OCI-LY7 (cell line): ENCODE measurements around the gene RADIL. TPM values are rescaled to one million over a fixed set of nuclear protein-coding genes. Genes with fewer than 3 reads are reported as not detected.

Source experiments
- BruUV-seq: library from RNA; stranded (reverse); fragments of 400-500 nt; replicated peaks from 2 replicates; lab custom pipeline; 2021; lab: Mats Ljungman, UMichigan
- CTCF ChIA-PET: fragments of 300-600 bp; sonication (Branson Sonifier 250); formaldehyde crosslinking; loops from one replicate; lab custom pipeline; 2022; ENCODE audit warnings: antibody characterized with exemption; ENCODE audit not compliant: unreplicated experiment; lab: Charles Lee
- POLR2A ChIA-PET: fragments of 300-600 bp; sonication (Branson Sonifier 250); formaldehyde crosslinking; loops from one replicate; lab custom pipeline; 2022; ENCODE audit warnings: antibody characterized with exemption; lab: Charles Lee
- DNase-seq: peaks from one replicate; pipeline ENCODE4 v3.0.0-alpha.2; 2015; ENCODE audit warnings: low spot score
- H2AFZ ChIP-seq: fragments of 200-600 bp; sonication (generic), shearing (Covaris generic); 2 replicates; pipeline ENCODE4 v1.6.1; 2014; ENCODE audit warnings: mild to moderate bottlenecking, antibody characterized with exemption, low read length, moderate library complexity
- H3K27ac ChIP-seq: fragments of 200-600 bp; sonication (generic); 2 replicates; pipeline ENCODE4 v1.5.1; 2014; ENCODE audit warnings: mixed run types, low read depth, mild to moderate bottlenecking, moderate library complexity, low read length, inconsistent platforms; ENCODE audit not compliant: poor library complexity, severe bottlenecking
- H3K36me3 ChIP-seq: fragments of 200-600 bp; sonication (generic); 2 replicates; pipeline ENCODE4 v1.6.1; 2014; ENCODE audit warnings: mild to moderate bottlenecking, antibody characterized with exemption, low read length, moderate library complexity, mixed read lengths; ENCODE audit not compliant: insufficient read depth
- H3K4me1 ChIP-seq: fragments of 200-600 bp; sonication (generic); 2 replicates; pipeline ENCODE4 v1.5.1; 2014; ENCODE audit warnings: mild to moderate bottlenecking, low read length; ENCODE audit not compliant: insufficient read depth, poor library complexity, severe bottlenecking
- H3K4me2 ChIP-seq: fragments of 200-600 bp; sonication (generic); 2 replicates; pipeline ENCODE4 v1.6.1; 2014; ENCODE audit warnings: mild to moderate bottlenecking, low read length
- H3K4me3 ChIP-seq: fragments of 200-600 bp; sonication (generic); 2 replicates; pipeline ENCODE4 v1.5.1; 2014; ENCODE audit warnings: mild to moderate bottlenecking, low read depth, low read length; ENCODE audit not compliant: poor library complexity, severe bottlenecking
- H3K79me2 ChIP-seq: fragments of 200-600 bp; sonication (generic); 2 replicates; pipeline ENCODE4 v1.6.1; 2016; ENCODE audit warnings: low read depth, mild to moderate bottlenecking, low read length, moderate library complexity, mixed read lengths; ENCODE audit not compliant: insufficient read depth
- H3K9me2 ChIP-seq: fragments of 200-600 bp; sonication (generic); 2 replicates; pipeline ENCODE4 v1.6.1; 2016; ENCODE audit warnings: mild to moderate bottlenecking, low read length, mixed read lengths; ENCODE audit not compliant: insufficient read depth
- H3K9me3 ChIP-seq: fragments of 200-600 bp; sonication (generic); 2 replicates; pipeline ENCODE4 v1.6.1; 2014; ENCODE audit warnings: mild to moderate bottlenecking, mixed run types, low read length, mixed read lengths
- H4K20me1 ChIP-seq: fragments of 200-600 bp; sonication (generic); 2 replicates; pipeline ENCODE4 v1.6.1; 2014; ENCODE audit warnings: mild to moderate bottlenecking, antibody characterized with exemption, low read length, moderate library complexity, mixed read lengths; ENCODE audit not compliant: insufficient read depth
- CTCF ChIP-seq: fragments of 200-600 bp; sonication (generic); conservative IDR thresholded peaks from 2 replicates; pipeline ENCODE4 v1.5.1; 2014; ENCODE audit warnings: mild to moderate bottlenecking, antibody characterized with exemption, low read length, moderate library complexity, mixed read lengths
- EZH2phosphoT487 ChIP-seq: fragments of 200-600 bp; sonication (generic); IDR thresholded peaks from 2 replicates; pipeline ENCODE4 v1.6.1; 2018; ENCODE audit warnings: low read depth, borderline replicate concordance, mild to moderate bottlenecking, mixed run types, antibody characterized with exemption, low read length, moderate library complexity, mixed read lengths
- intact Hi-C: fragments of 100-400 bp; cut with micrococcal nuclease; formaldehyde crosslinking; loops from one replicate; pipeline ENCODE4 v1.10.0; 2022; ENCODE audit not compliant: unreplicated experiment
- total RNA-seq, 2 experiments: library from RNA; depleted of rRNA in 1 of 2; stranded (reverse); fragments of >200 nt in 1 of 2; shearing (Covaris generic) in 1 of 2; gene quantifications; 2 replicates each; pipeline ENCODE4 v1.2.3, GENCODE V29; 2014 to 2022

The RADIL gene
- total RNA-seq, 2 experiments from 2014 or later = 0.34 TPM; not detected in 1

GRCh38 chr7:4783292-4783652 lies 100.2 kb downstream of the RADIL start:
- no peak for DNase-seq
- ChIA-PET POLR2A (interaction anchor here (1.1 kb wide), 1 partner anchor 9 kb away, joined by 3 read pairs; no protein-coding TSS in a partner anchor), CTCF (no interaction called here)
- Histone ChIP-seq H4K20me1 (no peaks in the 10 kb centered on the region), H3K4me2 (no peak overlapping the region), H3K9me2 (no peaks in the 10 kb centered on the region), H3K9me3 (no peaks in the 10 kb centered on the region), H3K36me3 (peaks cover 19% of the 10 kb centered on the region), H2AFZ (no peak overlapping the region), H3K4me3 (no peak overlapping the region), H3K79me2 (peaks cover 3% of the 10 kb centered on the region; the same call in 1 of the 2 replicates), H3K4me1 (no peaks in the 10 kb centered on the region), H3K27ac (no peak overlapping the region)
- no peak for TF ChIP-seq CTCF
- TF ChIP-seq EZH2phosphoT487 = no peak
- intact Hi-C loops = no loop called here
- BruUV-seq = no TSS peak

- H3K9me3 ChIP-seq = no peaks in the 10 kb centered on the region
- no TSS peak for BruUV-seq
- H3K27ac ChIP-seq = no peak overlapping the region
- H3K79me2 ChIP-seq = peaks cover 8% of the 10 kb centered on the region
- H3K4me1 ChIP-seq = no peaks in the 10 kb centered on the region
- H3K36me3 ChIP-seq = peaks cover 19% of the 10 kb centered on the region
- H3K9me2 ChIP-seq = no peaks in the 10 kb centered on the region
- no peak for DNase-seq
- H4K20me1 ChIP-seq = no peaks in the 10 kb centered on the region
- ChIA-PET POLR2A (no interaction called here), CTCF (no interaction called here)
- H3K4me3 ChIP-seq = no peak overlapping the region
- intact Hi-C loops = no loop called here
- H2AFZ ChIP-seq = no peak overlapping the region
- no peak overlapping the region for H3K4me2 ChIP-seq
- TF ChIP-seq EZH2phosphoT487 = no peak
- TF ChIP-seq CTCF = no peak
These were observed 100.9 kb downstream of the RADIL start for GRCh38 chr7:4782333-4783291.
